Measurements from ENCODE around the gene COL15A1. TPM values are rescaled to one million over a fixed set of nuclear protein-coding genes. Genes with fewer than 3 reads are reported as not detected.

COL15A1 gene
- total RNA-seq, 1 donor from 2014 or later: 15.0 TPM

GRCh38 chr9:98983295-98984268, 39.9 kb downstream of the COL15A1 start:
- H3K27ac ChIP-seq: no peak overlapping the region

GRCh38 chr9:98985596-98985995, 41.9 kb downstream of the COL15A1 start:
- intact Hi-C loops (cut with DNase I): no loop called here
- Histone ChIP-seq H3K36me3 (no peaks in the 10 kb centered on the region), H3K4me1 (peaks cover 13% of the 10 kb centered on the region), H3K27me3 (no peaks in the 10 kb centered on the region), H3K9me3 (no peaks in the 10 kb centered on the region), H3K4me3 (no peak overlapping the region), H3K27ac (no peak overlapping the region)
- no peak for TF ChIP-seq POLR2A (IDR thresholded peaks at IDR 0.05)
- TF ChIP-seq POLR2AphosphoS5 (IDR thresholded peaks at IDR 0.05; ENCODE audit: insufficient read depth in 1 of 2, low read depth in 1 of 2): no peak
- TF ChIP-seq CTCF (IDR thresholded peaks at IDR 0.05): no peak
- no peak for DNase-seq (ENCODE audit: extremely low spot score in 2 of 2)

More at GRCh38 chr9:98983295-98984268, 39.9 kb downstream of the COL15A1 start:
- Histone ChIP-seq H3K4me1 (no peaks in the 10 kb centered on the region), H3K27me3 (no peaks in the 10 kb centered on the region), H3K9me3 (no peaks in the 10 kb centered on the region), H3K4me3 (no peak overlapping the region), H3K36me3 (no peaks in the 10 kb centered on the region)
- intact Hi-C loops (cut with DNase I): no loop called here
- DNase-seq (ENCODE audit: extremely low spot score in 2 of 2): no peak
- TF ChIP-seq POLR2A (IDR thresholded peaks at IDR 0.05): no peak
- no peak for TF ChIP-seq CTCF (IDR thresholded peaks at IDR 0.05)
- TF ChIP-seq POLR2AphosphoS5 (IDR thresholded peaks at IDR 0.05; ENCODE audit: insufficient read depth in 1 of 2, low read depth in 1 of 2): no peak

- peaks cover 15% of the 10 kb centered on the region for H3K4me1 ChIP-seq
- no peaks in the 10 kb centered on the region for H3K27me3 ChIP-seq
- no peak for TF ChIP-seq CTCF (IDR thresholded peaks at IDR 0.05)
- TF ChIP-seq POLR2AphosphoS5 (IDR thresholded peaks at IDR 0.05; ENCODE audit: insufficient read depth in 1 of 2, low read depth in 1 of 2): no peak
- no peak for TF ChIP-seq POLR2A (IDR thresholded peaks at IDR 0.05)
- H3K27ac ChIP-seq: peak overlapping the region; percentile 64
- no peaks in the 10 kb centered on the region for H3K36me3 ChIP-seq
- intact Hi-C loops (cut with DNase I): no loop called here
- DNase-seq (ENCODE audit: extremely low spot score in 2 of 2): peak in 1 of 2 donors; percentile 69
- no peak overlapping the region for H3K4me3 ChIP-seq
- no peaks in the 10 kb centered on the region for H3K9me3 ChIP-seq
These were observed 43.4 kb downstream of the COL15A1 start for GRCh38 chr9:98986866-98987651.

GRCh38 chr9:98989036-98990000, 45.6 kb downstream of the COL15A1 start:
- DNase-seq (ENCODE audit: extremely low spot score in 2 of 2): peak; percentile 93 to 94
- H3K27ac ChIP-seq: peak overlapping the region; percentile 64
- H3K4me1 ChIP-seq: peaks cover 26% of the 10 kb centered on the region
- H3K4me3 ChIP-seq: no peak overlapping the region
- H3K27me3 ChIP-seq: no peaks in the 10 kb centered on the region
- H3K9me3 ChIP-seq: no peaks in the 10 kb centered on the region
- H3K36me3 ChIP-seq: no peaks in the 10 kb centered on the region
- intact Hi-C loops (cut with DNase I): no loop called here
- peak in 1 of 2 donors; percentile 40 for TF ChIP-seq POLR2AphosphoS5 (IDR thresholded peaks at IDR 0.05; ENCODE audit: insufficient read depth in 1 of 2, low read depth in 1 of 2)
- no peak for TF ChIP-seq CTCF (IDR thresholded peaks at IDR 0.05)
